Activated T-cell treated with anti-CD3 and anti-CD28 coated beads, Interleukin-2, amount 50 U/mL, for 72 hours (primary cell): ENCODE results near the gene TMEM53. TPM values are rescaled to one million over a fixed set of nuclear protein-coding genes. Genes with fewer than 3 reads are reported as not detected.
A peak's percentile ranks its signal among the peaks of the same experiment; 100 is the strongest.
"Not testable (repeated sequence)": the region's sequence is repeated elsewhere in the genome, so short reads cannot be mapped to it uniquely, and the experiment has no call there.

Source experiments
- ATAC-seq, 2 donors: fragments of 150-1000 bp; cut with Tn5 transposase; replicated peaks in 1 of 2; 2 replicates each; pipeline ENCODE4 v1.10.0; 2021; ENCODE audit warnings: moderate library complexity in 2 of 2, mild to moderate bottlenecking in 1 of 2
- DNase-seq, 2 donors: peaks; one replicate each; pipeline ENCODE4 v3.0.0; 2021 to 2022; ENCODE audit warnings: mixed read lengths in 1 of 2
- H3K27ac Mint-ChIP-seq: one replicate; pipeline ENCODE4 v1.8.0; 2022; ENCODE audit warnings: mild to moderate bottlenecking, moderate library complexity, mixed read lengths
- H3K27me3 Mint-ChIP-seq: one replicate; pipeline ENCODE4 v1.8.0; 2022; ENCODE audit warnings: low read depth, mixed read lengths
- H3K36me3 Mint-ChIP-seq, 2 donors: one replicate each; pipeline ENCODE4 v1.8.0; 2022; ENCODE audit warnings: mixed read lengths in 2 of 2, mild to moderate bottlenecking in 1 of 2; ENCODE audit not compliant: insufficient read depth in 2 of 2
- H3K4me1 Mint-ChIP-seq: one replicate; pipeline ENCODE4 v1.8.0; 2022; ENCODE audit warnings: low read depth, mixed read lengths
- H3K4me3 Mint-ChIP-seq, 2 donors: one replicate each; pipeline ENCODE4 v1.8.0; 2022; ENCODE audit warnings: mild to moderate bottlenecking in 2 of 2, mixed read lengths in 2 of 2, moderate library complexity in 2 of 2
- H3K9me3 Mint-ChIP-seq, 2 donors: one replicate each; pipeline ENCODE4 v1.8.0; 2022; ENCODE audit warnings: mixed read lengths in 2 of 2
- total RNA-seq, 2 donors: library from RNA; stranded (reverse); gene quantifications; one replicate each; pipeline ENCODE4 v1.2.3, GENCODE V29; 2022

TMEM53 gene
- total RNA-seq, 2 donors from 2014 or later: 3.8 to 4.5 TPM

DNA sequence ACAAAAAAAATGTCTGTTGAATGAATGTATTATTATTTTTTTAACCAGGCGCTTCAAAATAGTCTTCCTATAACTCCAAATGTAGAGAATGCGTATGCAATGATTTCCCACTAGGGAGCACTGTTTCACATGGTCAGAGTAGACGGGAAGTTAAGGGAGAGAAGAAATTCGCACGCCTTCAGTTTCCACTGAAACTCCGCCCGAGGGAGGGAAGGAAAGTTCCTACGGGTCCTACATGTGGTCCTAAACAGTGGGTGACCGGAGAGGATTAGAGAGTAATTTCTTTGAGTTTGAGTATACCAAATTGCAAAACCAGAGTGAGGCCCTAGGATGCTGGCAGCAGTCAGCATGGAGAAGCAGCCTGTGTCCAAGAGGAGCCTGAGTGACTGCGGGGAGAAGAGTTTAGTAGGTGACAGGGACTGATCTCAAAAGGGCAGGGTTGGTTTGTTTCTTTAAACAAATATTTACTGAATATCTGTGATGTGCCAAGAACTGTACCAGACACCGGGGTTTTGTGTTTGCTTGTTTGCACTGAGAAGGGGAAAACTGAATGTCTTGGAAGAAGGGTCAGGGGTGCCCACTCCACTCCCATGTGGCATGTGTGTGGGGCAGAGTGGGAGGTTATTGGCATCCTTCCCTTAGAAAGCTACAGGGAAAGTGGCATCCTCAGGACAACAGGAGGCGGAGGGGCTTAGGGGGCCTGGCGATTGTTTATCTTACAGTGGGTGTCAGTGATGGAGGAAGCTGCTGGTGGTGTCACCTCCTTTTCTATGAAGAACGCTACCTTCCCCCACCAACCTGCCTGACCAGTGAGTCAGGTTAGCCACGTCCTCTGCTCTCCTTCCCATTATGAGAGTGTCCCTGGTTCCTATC lies 33.9 kb upstream of the TMEM53 start:
- Mint-ChIP-seq H3K27ac (peak overlapping the region; percentile 6), H3K36me3 (no peaks in the 10 kb centered on the region), H3K27me3 (peaks cover 5% of the 10 kb centered on the region), H3K9me3 (no peaks in the 10 kb centered on the region), H3K4me3 (peak overlapping the region; percentile 58 to 83), H3K4me1 (peaks cover 21% of the 10 kb centered on the region)
- DNase-seq (peak in 1 of 2 donors; percentile 35), ATAC-seq (peak; percentile 60 to 68)

DNA sequence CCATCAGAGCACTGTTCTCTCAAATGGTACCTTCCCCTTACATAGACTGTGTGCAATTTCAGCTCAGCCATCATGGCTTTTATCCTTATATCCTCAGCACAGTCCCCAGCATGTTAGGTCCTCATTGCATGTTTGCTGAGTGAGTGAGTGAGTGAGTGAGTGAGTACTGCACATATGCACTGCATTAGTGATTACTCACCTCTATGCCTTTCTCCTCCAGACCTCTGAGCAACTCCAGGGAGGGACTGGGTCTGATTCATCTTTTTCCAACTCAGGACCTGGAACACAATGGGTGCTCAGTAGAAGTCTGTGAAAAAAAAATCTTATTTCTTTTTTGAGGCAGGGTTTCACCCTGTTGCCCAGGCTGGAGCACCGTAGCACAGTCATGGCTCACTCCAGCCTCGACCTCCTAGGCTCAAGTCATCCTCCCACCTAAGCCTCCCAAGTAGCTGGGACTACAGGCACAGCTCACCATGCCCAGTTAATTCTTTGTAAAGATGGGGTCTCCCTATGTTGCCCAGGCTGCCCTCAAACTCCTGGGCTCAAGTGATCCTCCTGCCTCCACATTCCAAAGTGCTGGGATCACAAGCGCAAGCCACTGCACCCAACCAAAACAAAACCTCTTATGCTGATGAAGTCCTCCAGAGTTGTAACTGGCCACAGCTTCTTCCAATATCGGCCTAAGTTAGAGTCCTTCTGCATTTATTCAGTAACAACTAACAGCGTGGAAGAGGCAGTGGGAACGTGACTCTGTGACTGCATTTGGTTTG lies 33.0 kb upstream of the TMEM53 start:
- Mint-ChIP-seq H3K36me3 (no peaks in the 10 kb centered on the region), H3K4me3 (no peak overlapping the region), H3K27ac (no peak overlapping the region), H3K9me3 (no peaks in the 10 kb centered on the region), H3K27me3 (peaks cover 5% of the 10 kb centered on the region), H3K4me1 (peaks cover 21% of the 10 kb centered on the region)
- ATAC-seq (peak in 1 of 2 donors; percentile 29), DNase-seq (no peak)

DNA sequence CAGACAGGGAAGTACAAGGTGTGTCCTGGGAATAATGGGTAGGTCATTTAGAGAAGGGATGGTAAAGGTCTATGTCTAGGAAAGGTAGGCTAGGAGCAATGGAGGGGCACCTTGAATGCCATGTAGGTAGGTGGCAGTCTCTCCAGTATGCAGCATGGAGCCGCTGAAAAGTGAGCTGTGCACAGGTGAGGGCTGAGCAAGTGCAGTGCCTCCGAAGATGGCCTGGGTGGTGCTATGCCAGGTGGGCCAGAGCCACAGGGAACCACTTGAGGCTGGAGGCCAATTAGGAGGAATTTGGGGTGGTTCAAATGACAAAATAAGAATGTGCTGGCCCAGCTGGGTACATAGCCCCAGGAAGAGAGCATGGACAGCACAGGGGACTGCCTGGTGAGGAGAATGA lies 31.7 kb upstream of the TMEM53 start:
- Mint-ChIP-seq H3K27me3 (peaks cover 5% of the 10 kb centered on the region), H3K4me1 (peaks cover 21% of the 10 kb centered on the region)

DNA sequence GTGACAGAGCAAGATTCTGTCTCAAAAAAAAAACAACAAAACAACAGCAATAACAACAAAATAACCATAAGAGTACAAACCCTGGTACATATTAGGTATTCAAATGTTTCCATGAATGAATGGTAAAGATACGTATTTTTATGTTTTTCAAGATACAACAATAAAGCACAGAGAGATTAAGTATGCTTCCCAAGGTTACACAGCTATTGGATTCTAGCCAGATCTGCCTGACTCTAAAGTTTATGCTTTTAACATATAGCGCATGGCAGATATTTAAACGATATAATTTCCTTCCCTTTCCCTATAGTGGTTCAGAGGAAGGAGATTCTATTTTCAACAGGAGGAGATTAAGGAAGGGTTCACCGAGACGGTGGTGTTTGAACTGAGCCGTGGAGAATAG lies 31.2 kb upstream of the TMEM53 start:
- H3K27ac Mint-ChIP-seq: no peak overlapping the region
- no peaks in the 10 kb centered on the region for H3K9me3 Mint-ChIP-seq
- no peak overlapping the region for H3K4me3 Mint-ChIP-seq
- no peak for ATAC-seq
- no peaks in the 10 kb centered on the region for H3K36me3 Mint-ChIP-seq
- no peak for DNase-seq
- H3K27me3 Mint-ChIP-seq: peaks cover 5% of the 10 kb centered on the region
- H3K4me1 Mint-ChIP-seq: peaks cover 21% of the 10 kb centered on the region

More for the DNA sequence above, 31.7 kb upstream of the TMEM53 start:
- DNase-seq: no peak
- no peaks in the 10 kb centered on the region for H3K36me3 Mint-ChIP-seq
- H3K4me3 Mint-ChIP-seq: no peak overlapping the region
- no peak overlapping the region for H3K27ac Mint-ChIP-seq
- ATAC-seq: no peak
- H3K9me3 Mint-ChIP-seq: no peaks in the 10 kb centered on the region

DNA sequence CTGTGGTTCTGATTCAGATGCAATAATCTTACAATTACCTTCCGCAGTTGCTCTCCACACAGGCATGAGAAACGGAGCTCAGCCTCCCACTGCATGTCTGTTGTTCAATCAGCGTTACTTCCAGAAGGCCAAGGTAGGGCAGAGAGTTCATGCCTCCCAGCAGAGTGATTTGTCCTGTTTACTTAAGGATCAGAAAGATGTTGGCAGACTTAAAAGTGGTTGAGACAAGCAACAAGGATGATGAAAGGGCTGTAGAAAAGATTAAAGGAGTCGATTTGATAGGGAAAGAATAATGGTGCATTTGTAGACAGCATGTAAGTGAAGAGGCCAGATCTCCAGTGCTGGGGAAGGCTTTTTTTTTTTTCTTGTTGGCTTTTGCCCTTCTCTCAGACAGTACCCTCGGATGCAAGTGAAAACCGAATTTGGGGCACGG lies 26.9 kb upstream of the TMEM53 start:
- no peak for DNase-seq
- Mint-ChIP-seq H3K27me3 (no peaks in the 10 kb centered on the region), H3K9me3 (no peaks in the 10 kb centered on the region), H3K4me1 (peaks cover 23% of the 10 kb centered on the region), H3K4me3 (no peak overlapping the region), H3K27ac (no peak overlapping the region), H3K36me3 (no peaks in the 10 kb centered on the region)
- no peak for ATAC-seq

DNA sequence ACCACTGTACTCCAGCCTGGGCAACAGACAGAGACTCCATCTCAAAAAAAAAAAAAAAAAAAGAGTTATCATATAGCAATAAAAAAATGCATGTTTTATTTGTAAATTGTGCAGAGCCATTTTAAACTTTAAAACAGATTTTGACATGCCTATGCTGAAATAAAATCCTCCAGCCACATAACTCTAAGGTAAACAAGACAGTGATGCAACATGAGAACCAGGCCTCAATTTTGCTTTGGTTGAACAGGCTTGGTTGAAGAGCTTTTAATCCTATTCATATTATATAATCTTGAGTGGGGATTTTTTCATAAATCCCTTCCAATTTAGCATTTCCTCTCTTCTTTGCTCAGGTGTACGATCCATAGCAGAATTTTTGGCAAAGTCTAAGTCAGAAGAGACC lies 26.3 kb upstream of the TMEM53 start:
- no peaks in the 10 kb centered on the region for H3K9me3 Mint-ChIP-seq
- DNase-seq (no peak), ATAC-seq (no peak)
- peaks cover 23% of the 10 kb centered on the region for H3K4me1 Mint-ChIP-seq
- no peak overlapping the region for H3K4me3 Mint-ChIP-seq
- no peak overlapping the region for H3K27ac Mint-ChIP-seq
- no peaks in the 10 kb centered on the region for H3K27me3 Mint-ChIP-seq
- H3K36me3 Mint-ChIP-seq: no peaks in the 10 kb centered on the region

DNA sequence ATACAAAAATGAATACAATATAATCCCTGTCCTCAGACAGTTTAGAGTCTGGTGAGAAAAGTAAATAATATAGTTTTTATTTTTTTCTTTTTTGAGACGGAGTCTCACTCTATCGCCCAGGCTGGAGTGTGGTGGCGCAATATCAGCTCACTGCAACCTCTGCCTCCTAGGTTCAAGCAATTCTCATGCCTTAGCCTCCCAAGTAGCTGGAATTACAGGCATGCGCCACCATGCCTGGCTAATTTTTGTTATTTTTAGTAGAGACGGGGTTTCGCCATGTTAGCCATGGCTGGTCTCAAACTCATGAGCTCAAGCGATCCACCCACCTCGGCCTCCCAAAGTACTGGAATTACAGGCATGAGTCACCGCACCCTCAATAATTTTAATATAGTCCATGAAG lies 25.1 kb upstream of the TMEM53 start:
- H3K4me3 Mint-ChIP-seq, DNase-seq, H3K36me3 Mint-ChIP-seq, H3K9me3 Mint-ChIP-seq, ATAC-seq, H3K27me3 Mint-ChIP-seq, H3K27ac Mint-ChIP-seq: not testable (repeated sequence)
- peaks cover 23% of the 10 kb centered on the region for H3K4me1 Mint-ChIP-seq

DNA sequence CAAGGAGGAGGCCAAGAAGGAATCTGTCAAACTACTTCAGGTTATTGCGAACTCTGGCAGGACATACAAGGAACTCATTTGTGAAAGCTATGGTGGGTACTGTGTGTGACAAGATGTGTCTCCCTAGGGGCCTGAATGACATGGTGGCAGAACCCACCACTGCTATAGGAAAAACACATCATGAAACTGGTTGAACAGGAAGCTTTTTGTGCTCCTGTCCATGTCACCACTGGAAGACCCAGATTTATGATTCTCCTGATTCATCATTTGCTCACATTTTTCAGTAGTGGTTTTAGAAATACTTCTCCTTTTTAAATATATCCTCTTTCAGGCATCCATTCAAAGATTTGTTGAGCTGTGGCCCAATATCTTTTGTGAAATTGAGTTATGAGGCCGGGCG lies 23.9 kb upstream of the TMEM53 start:
- Mint-ChIP-seq H3K27ac (no peak overlapping the region), H3K4me1 (peaks cover 33% of the 10 kb centered on the region), H3K9me3 (no peaks in the 10 kb centered on the region), H3K4me3 (no peak overlapping the region), H3K36me3 (no peaks in the 10 kb centered on the region), H3K27me3 (no peaks in the 10 kb centered on the region)
- ATAC-seq (no peak), DNase-seq (no peak)

DNA sequence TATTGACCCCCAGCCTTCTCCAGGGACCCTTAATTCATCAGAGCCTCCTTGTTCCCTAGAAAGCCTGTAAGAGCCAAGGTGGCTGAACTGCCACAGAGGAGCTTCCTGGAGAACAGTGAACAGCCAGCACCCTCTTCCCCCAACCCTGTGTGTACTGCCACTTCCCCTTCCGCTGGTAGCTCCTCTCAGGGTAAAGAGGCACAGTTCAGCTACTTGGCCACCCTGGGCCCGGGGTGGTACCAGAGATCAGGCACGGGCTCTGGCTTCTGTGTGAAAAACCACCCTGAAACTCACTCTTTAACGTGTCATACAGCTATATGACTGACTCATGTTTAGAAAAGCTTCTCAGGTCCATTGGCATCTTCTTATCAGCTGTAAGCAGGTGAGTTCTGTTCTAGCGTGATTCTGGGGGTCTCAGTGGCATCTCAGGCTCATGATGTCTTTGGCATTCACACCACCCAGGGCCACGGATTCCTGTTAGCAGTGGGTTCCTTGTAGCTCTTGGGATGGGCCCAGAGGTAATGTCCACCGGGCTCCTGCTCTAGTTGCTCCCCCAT lies 22.6 kb upstream of the TMEM53 start:
- ATAC-seq: peak; percentile 89 to 93

DNA sequence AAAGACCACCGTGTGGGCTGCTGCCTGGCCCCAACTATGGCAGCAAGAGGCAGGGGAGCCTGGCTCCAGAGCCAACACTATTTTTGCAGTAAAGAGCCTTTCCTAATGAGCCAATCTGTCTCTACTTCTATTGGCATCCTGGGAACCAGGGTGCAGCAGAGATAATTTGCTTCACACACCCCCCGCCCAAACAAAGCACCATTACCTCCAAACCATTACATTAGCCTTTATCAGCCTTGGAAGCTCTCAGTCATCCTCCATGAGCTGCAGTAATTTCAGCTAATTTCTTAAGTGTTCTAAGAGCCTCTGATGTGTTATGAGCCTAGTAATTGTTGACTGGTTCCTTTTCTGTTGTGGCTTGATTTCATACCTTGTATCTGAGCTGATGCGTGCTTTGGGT lies 21.8 kb upstream of the TMEM53 start:
- no peaks in the 10 kb centered on the region for H3K36me3 Mint-ChIP-seq
- no peak overlapping the region for H3K4me3 Mint-ChIP-seq
- H3K27me3 Mint-ChIP-seq: no peaks in the 10 kb centered on the region
- ATAC-seq (no peak), DNase-seq (no peak)
- H3K4me1 Mint-ChIP-seq: peaks cover 42% of the 10 kb centered on the region
- no peaks in the 10 kb centered on the region for H3K9me3 Mint-ChIP-seq
- peak overlapping the region; percentile 91 for H3K27ac Mint-ChIP-seq

More for the DNA sequence above, 22.6 kb upstream of the TMEM53 start:
- Mint-ChIP-seq H3K27ac (peak overlapping the region; percentile 91), H3K36me3 (no peaks in the 10 kb centered on the region), H3K27me3 (no peaks in the 10 kb centered on the region), H3K4me1 (peaks cover 38% of the 10 kb centered on the region), H3K4me3 (peak overlapping the region; percentile 29 to 68), H3K9me3 (no peaks in the 10 kb centered on the region)
- DNase-seq: peak; percentile 62 to 67

DNA sequence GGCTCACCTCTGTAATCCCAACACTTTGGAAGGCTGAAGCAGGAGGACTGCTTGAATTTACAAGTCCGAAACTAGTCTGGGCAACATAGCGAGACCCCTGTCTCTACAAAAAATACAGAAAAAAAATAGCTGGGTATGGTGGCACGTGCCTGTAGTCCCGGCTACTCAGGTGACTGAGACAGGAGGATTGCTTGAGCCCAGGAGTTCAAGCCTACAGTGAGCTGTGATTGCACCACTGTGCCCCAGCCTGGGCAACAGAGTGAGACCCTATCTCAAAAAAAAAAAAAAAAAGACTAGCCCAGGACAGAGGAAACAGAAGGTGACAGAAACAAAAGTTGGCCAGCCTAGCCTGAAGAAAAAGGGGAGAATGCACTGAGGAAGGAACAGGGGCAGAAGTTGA lies 21.4 kb upstream of the TMEM53 start:
- H3K27me3 Mint-ChIP-seq: no peaks in the 10 kb centered on the region
- ATAC-seq (no peak), DNase-seq (no peak)
- H3K27ac Mint-ChIP-seq: no peak overlapping the region
- peaks cover 42% of the 10 kb centered on the region for H3K4me1 Mint-ChIP-seq
- H3K9me3 Mint-ChIP-seq: no peaks in the 10 kb centered on the region
- H3K4me3 Mint-ChIP-seq: no peak overlapping the region
- no peaks in the 10 kb centered on the region for H3K36me3 Mint-ChIP-seq

DNA sequence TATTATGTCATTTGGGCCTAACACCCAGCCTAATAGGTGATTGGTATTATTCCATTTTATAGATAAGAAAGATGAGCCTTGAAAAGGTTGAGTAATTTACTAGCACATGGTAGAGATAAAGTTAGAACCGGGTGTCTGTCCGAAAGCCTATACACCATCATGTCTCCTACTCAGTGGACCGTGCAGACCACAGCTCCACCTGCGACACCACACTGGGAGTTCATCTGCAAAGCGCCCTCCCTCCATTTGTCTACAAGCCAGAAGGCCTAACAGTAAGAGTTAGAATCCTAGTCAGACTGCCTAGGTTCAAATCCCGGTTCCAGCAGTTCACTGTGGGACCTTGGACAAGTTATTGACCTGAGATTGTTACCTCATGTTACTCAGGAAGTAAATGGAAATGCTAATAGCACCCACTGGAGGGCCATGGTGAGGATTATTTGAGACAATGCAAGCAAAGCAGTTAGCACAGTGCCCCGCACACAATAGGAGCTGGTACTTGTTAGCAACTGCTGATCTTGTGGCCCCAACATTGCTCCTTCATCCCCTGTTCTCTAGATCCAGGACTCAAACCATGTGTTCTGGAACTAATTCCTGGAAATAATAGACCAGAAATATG lies 20.7 kb upstream of the TMEM53 start:
- DNase-seq (no peak), ATAC-seq (no peak)
- Mint-ChIP-seq H3K27ac (no peak overlapping the region), H3K4me3 (no peak overlapping the region), H3K4me1 (peaks cover 42% of the 10 kb centered on the region), H3K27me3 (no peaks in the 10 kb centered on the region), H3K9me3 (no peaks in the 10 kb centered on the region), H3K36me3 (no peaks in the 10 kb centered on the region)

DNA sequence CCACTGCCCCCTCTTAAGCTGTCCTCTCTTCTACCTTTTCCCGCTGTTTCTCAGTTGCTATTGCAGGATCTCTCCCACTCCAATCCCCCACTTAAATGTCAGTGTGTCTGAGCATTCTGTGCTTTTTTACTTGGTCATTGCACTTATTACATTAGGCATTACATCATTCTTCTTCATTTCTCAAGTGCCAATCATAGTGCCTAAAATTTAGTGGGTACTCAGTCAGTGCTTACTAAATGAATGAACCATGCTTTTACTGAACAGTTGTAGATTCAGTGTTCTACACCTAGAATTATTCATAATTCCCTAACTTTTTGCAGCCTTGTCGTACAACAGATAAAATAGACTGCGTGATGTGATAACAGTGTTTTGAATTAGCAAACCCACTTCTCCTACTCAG lies 19.6 kb upstream of the TMEM53 start:
- H3K27ac Mint-ChIP-seq: no peak overlapping the region
- H3K4me1 Mint-ChIP-seq: peaks cover 42% of the 10 kb centered on the region
- DNase-seq: no peak
- H3K36me3 Mint-ChIP-seq: no peaks in the 10 kb centered on the region
- H3K4me3 Mint-ChIP-seq: no peak overlapping the region
- no peak for ATAC-seq
- no peaks in the 10 kb centered on the region for H3K27me3 Mint-ChIP-seq
- H3K9me3 Mint-ChIP-seq: no peaks in the 10 kb centered on the region
